ENCODE measurements around the gene PRRC2B.
A peak's percentile ranks its signal among the peaks of the same experiment; 100 is the strongest.
"Not testable (repeated sequence)": the region's sequence is repeated elsewhere in the genome, so short reads cannot be mapped to it uniquely, and the experiment has no call there.

Gene PRRC2B

DNA sequence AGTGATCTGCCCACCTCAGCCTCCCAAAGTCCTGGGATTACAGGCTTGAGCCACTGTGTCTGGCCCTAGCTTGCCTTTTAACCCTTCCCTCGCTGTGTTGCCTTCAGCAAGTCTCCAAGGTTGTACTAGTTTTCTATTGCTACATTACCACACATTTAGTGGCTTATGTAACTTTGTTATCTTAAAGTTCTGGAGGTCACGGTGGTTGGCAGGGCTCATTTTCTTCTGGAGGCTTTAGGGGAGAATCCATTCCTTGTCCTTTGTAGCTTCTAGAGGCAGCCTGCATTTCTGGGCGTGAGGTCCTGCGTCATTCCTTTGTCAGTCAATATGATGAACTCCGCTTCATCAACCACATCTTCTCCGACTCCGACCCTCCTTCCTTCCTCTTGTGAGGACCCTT is 2.9 kb upstream of the PRRC2B start:
- DNase-seq: no peak

DNA sequence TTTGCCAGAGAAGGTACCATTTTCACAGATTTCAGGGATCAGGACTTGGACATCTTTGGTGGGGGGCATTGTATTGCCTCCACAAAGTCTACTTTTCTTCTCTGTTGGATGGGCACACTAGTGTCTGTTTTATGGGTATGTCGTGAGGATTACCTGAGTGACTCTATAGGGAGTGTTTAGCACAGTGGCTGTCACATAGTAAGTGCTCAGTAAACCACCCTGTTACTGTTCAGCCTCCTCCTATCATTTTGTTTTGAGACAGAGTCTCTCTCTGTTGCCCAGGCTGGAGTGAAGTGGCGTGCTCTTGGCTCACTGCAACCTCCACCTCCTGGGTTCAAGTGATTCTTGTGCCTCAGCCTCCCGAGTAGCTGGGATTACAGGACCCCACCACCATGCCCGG is 2.4 kb upstream of the PRRC2B start:
- no peak for DNase-seq

DNA sequence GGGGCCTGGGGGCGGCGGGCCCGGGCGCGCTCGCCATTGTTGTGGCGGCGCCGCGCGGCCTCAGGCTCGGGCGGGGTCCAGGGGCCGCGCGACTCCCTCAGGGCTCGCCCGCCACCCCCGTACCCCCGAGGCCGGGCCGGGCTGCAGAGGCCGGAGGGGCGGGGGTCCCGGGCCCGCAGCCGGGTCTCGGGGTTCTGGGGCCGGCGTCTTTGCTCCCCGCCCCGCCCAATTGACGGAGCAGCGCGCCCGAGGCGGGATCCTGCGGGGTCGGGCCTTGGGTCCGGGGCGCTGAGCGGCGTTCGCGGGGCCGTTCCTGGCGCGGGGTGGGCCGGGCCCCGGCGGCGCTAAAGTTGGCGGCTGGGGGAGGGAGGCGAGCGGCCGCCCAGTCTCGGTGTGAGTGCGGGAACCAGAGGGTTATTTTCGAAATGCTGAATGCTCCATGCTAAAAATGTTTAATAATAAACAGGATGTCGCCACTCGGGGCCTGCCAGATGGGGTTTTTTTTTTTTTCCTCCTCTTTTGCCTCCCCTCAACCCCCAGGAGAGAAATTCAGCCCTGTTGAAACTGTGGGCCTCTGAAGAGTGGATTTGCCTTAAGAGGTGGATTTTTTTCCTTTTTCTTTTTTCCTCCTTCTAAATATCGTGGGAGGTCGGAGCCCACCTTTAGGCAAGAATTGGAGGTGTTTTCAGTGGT is 724 bp downstream of the PRRC2B start:
- DNase-seq: peak; percentile 43

DNA sequence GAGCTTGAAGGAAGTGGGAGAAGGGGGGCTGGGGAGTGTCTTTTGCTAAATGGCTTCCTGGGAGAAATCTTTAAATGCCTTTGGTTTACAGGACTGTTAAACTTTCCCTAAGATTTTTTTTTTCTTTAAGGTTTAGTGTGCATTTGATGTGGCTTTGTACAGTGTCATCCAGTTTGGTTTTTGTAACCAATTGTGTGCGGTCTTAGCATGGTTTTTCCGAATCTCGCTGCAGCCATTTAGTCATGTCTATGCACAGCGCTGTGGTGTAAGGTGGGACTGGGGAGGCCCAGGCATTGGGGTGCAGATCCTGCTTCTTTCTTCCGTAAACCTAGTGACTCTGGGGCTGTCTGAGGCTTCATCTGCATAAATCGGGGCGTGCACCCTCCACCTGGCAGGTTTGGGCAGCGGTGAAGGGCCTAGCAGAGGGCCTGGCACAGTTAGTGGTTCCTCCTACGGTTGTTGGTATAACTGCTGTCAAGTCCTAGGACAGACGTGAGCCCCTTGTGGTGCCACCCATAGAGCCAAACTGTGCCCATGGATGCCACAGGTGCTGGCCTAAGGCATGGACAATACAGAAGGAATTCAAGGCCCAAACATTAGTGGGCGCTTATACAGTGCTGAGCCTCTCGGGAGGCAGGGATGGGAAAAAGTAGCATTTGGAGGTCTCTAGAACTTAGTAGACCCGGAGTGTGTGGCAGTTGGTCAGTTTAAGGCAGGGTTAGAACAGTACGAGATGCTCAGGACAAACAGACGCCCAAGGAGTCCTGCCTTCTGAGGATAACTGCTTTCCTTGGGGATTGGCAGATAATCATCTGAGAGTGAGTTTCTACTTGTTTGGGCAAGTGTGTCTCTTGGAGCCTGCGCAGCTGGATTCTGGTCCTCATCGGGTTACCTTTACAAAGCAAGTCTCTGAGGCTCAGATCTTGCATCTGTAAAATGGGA is 1.5 kb downstream of the PRRC2B start:
- DNase-seq: peak; percentile 90

DNA sequence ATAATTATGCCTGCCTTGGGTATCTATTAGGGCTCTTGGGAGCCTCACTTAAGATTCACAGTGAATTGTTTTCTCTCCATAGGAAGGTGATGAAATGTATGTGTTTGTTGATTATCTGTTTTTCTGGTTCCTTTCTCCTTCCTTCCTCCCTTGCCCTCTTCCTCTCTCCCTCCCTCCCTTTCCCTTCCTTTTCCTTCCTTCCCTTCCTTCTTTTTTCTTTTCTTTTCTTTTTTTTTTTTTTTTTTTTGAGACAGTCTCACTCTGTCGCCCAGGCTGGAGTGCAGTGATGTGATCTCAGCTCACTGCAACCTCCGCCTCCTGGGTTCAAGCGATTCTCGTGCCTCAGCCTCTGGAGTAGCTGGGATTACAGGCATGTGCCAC is 2.2 kb downstream of the PRRC2B start:
- not testable (repeated sequence) for DNase-seq

DNA sequence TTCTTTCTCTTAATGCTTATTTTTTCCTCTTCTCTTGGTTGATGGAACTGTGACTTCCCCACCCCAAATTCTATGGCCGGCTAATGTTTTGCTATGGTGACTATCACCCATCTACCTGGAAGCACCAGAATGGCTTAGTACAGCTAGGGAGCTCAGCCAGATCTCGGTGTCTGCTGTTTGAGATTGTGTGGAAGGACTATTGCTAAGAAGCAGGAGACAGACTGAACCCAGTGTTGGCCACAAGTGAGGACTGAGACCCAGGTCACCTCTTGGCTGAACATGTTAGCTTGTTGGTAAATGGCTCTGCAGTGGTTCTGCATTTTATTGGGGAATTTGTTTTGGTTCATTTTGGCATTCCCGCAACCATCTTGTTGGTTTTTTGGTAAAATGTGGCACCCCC is 2.7 kb downstream of the PRRC2B start:
- no peak for DNase-seq

DNA sequence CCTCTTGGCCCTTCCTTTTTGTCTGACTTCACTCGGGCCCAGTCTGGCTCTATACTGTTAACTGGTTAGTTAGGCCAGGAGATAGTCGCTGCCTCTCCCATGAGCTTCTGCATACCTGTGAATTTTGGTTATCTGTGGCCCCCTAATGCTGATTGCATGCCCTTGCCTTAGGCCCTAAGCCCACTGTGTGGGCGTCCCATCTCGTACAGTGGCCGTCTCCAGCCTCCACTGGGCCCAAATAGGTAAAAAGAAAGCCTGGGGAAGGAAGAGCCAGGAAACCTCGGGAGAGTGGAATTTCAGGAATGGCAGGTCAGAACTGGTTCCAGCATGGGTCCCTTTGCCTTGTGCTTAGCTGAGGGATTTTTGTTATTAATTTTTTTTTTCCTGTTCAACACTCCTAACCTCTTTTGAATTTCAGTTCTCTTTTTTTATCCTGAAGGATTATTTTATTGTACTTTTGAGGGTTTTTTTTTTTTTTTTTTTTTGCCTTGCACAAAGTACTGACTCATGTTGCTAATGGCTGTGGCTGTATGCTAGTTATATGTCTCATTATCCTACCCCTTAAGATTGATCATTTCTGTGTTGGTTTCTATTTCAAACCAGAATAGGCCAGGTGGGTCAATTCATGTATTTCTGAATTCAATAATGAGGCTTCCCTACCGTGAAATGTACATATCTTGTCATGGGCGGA is 3.4 kb downstream of the PRRC2B start:
- no peak for DNase-seq

GRCh38 chr9:131398204-131398603 is 4.3 kb downstream of the PRRC2B start:
- DNase-seq: peak; percentile 80

GRCh38 chr9:131399972-131400371 is 6.1 kb downstream of the PRRC2B start:
- no peak for DNase-seq

DNA sequence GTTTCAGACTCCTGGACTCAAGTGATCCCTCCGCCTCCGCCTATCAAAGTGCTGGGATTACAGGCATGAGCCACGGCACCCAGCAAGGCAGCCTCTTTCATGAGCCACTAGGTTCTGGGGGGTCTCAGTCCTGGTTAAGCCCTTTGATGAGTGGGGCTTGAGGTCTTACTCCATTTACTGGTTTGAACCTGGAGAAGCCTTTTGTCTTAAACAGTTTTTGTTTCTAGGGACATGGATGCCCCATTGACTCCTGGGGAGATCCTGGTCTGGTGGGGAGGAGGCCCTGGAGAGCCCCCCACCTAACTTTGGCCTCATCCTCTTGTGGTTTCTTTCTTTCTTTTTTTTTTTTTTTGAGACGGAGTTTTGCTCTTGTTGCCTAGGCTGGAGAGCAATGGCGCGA is 6.7 kb downstream of the PRRC2B start:
- DNase-seq: no peak

- DNase-seq: no peak
Measured at GRCh38 chr9:131402073-131402472, 8.2 kb downstream of the PRRC2B start.

DNA sequence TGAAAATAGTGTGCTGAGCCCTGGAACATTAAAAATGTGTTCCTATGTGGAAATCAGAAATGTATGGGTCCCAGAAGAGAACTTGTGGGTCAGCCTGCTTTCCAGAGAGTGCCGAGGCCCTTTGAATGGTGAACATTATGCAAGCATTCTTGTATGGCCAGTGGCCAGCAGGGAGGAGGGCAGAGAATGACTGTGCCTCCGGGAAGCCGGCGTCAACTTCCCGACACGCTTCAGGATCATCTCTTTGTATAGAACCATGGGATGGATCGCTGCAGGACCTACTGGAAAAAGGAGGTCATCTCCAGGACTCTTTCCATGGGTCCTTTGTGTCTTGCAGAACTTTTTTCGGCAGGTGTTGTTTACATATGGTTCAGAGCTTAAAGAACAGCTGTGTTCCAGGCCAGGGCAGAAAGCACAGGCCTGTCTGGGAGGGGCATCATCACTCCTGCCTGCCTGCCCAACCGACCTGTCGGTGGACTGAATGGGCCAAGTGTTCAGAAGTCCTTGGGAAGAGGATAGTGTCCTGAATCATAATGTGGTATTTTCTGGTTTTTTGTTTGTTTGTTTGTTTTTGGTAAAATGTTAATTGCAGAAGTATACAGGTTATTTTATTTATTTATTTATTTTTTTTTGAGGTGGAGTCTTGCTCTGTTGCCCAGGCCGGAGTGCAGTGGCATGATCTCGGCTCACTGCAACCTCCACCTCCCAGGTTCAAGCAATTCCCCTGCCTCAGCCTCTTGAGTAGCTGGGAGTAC is 9.0 kb downstream of the PRRC2B start:
- no peak for DNase-seq

GRCh38 chr9:131403493-131403773 is 9.5 kb downstream of the PRRC2B start:
- DNase-seq: no peak

- no peak for DNase-seq
Measured at GRCh38 chr9:131404581-131404980, 10.7 kb downstream of the PRRC2B start.

GRCh38 chr9:131404987-131405386 is 11.1 kb downstream of the PRRC2B start:
- DNase-seq: no peak

- peak; percentile 32 for DNase-seq
Measured at GRCh38 chr9:131405428-131405827, 11.5 kb downstream of the PRRC2B start.

- DNase-seq: no peak
Measured at GRCh38 chr9:131405858-131406537, 12.1 kb downstream of the PRRC2B start.

GRCh38 chr9:131406563-131407436 is 12.9 kb downstream of the PRRC2B start:
- peak; percentile 34 for DNase-seq

DNA sequence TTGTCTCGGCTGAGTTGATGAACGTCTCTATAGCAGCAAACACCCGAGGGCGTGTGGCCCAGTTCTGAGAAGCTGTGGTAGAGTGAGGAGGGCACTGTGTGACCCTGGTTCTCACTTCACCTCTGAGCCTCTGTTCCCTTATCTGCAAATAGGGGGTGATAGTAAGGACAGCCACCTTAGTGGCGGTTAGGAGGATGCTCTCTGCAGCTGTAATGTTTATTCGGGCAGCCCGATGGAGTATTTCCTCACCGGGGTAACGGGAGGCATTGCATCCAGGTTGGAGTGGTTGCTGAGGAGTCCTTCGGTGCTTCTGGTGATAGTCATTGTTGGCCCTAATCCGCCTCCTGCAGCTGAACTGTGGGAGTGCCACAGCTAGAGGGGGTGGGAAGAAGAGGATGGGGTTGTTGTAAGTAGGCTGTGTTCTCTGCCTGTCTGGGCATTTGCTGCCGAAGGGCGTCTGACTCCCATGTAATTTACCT is 13.9 kb downstream of the PRRC2B start:
- peak; percentile 52 for DNase-seq

DNA sequence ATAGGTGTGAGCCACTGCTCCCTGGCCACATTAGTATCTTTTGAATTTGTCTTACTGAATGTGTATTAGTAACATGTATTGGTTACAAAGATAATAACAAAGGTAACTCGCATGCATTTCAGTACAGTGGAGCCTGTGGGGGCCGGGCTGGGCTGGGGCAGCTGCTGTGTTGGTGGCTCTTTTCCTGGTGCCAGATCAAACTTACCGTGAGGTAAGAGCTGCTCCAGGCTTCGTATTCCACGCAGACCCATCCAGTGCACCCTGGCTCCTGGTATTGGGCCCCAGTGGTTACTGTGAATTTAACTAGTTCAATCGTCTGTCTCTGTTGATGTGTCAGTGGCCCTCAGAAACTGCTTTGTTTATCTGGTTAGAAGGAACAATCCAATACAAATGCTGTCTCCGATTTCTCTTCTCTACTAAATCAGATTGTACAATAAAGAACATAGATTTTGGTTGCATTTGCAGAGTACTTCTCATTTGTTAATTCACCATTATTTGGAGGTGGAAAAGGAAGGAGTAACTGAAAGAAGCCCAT is 15.6 kb downstream of the PRRC2B start:
- DNase-seq: no peak

GRCh38 chr9:131410044-131410491 is 16.2 kb downstream of the PRRC2B start:
- DNase-seq: peak; percentile 60
